Measurements from ENCODE around the gene BMPR1B.
"Not testable (repeated sequence)": the region's sequence is repeated elsewhere in the genome, so short reads cannot be mapped to it uniquely, and the experiment has no call there.

BMPR1B gene

DNA sequence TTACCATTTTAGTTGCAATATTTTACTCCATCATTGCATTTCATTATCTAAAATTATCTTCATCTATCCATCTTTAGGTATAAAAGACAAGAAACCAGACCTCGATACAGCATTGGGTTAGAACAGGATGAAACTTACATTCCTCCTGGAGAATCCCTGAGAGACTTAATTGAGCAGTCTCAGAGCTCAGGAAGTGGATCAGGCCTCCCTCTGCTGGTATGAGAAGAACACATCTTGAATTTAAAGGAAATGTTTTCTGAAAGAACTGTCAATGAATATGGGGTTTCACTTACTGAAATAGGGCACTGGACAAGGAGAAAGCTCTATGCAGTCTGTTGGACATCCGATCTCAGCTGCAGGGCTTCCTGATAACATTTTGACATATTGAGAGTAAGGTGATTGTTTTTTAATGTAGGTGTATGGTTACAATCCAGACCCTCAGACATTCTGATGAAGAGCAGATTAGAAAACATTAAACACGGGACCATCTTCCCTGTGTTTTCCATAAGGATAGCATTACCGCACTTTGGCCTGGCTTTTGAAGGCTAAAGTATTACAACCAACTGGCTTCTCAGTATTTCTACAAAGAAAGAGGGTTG, 367.2 kb downstream of the BMPR1B start:
- DNase-seq (ENCODE audit: low spot score): no peak
- Histone ChIP-seq H3K27ac (no peak overlapping the region), H3K4me3 (no peak overlapping the region)
- no peak for TF ChIP-seq CTCF (IDR thresholded peaks at IDR 0.05)

DNA sequence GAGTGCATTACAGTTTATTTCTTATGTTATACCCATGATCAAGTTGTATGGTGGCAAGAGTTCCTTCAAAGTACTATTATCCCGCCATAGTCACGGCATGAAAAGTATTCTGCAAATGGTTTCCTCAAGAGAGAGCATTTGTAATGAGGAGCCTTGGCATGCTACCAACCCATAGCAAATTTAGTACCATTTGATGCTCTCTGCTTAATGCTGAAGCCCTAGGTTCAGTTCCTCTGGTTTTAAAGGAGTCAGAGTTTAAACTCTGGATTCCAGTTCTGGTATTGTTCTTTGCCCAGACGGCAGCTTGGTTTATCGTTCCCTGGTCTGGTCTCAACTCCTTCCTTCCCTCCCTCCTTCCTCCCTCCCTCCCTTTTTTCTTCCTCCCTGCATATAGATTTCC, 371.3 kb downstream of the BMPR1B start:
- no peak overlapping the region for H3K27ac ChIP-seq
- H3K4me3 ChIP-seq: no peak overlapping the region
- no peak for TF ChIP-seq CTCF (IDR thresholded peaks at IDR 0.05)
- DNase-seq (ENCODE audit: low spot score): no peak

DNA sequence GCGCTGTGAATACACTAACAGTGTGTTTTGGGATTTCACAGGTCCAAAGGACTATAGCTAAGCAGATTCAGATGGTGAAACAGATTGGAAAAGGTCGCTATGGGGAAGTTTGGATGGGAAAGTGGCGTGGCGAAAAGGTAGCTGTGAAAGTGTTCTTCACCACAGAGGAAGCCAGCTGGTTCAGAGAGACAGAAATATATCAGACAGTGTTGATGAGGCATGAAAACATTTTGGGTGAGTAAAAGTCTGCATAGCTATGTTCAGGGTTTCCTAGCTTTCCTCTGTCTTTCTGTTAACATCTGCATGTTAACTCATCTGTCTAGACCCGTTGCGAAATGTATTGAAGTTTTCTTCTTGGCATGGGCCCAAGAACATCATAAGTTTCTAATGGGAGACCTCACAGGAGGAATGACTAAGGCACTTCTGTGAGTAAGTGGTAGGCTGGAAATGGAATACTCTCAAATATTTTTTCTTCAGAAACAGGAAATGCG, 372.1 kb downstream of the BMPR1B start:
- Histone ChIP-seq H3K4me3 (no peak overlapping the region), H3K27ac (peak overlapping the region in 1 of 2 donors; percentile 47)
- no peak for DNase-seq (ENCODE audit: low spot score)
- no peak for TF ChIP-seq CTCF (IDR thresholded peaks at IDR 0.05)

DNA sequence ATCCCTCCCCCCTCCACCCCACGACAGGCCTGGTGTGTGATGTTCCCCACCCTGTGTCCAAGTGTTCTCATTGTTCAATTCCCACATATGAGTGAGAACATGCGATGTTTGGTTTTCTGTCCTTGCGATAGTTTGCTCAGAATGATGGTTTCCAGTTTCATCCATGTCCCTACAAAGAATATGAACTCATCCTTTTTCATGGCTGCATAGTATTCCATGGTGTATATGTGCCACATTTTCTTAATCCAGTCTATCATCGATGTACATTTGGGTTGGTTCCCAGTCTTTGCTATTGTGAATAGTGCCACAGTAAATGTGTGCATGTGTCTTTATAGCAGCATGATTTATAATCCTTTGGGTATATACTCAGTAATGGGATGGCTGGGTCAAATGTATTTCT, 376.3 kb downstream of the BMPR1B start:
- not testable (repeated sequence) for DNase-seq (ENCODE audit: low spot score); H3K27ac ChIP-seq; H3K4me3 ChIP-seq

- DNase-seq (ENCODE audit: low spot score); H3K4me3 ChIP-seq; H3K27ac ChIP-seq: not testable (repeated sequence)
These were observed 381.7 kb downstream of the BMPR1B start for GRCh38 chr4:95139424-95139823.

- Histone ChIP-seq H3K27ac (no peak overlapping the region), H3K4me3 (no peak overlapping the region)
- DNase-seq (ENCODE audit: low spot score): no peak
- no peak for TF ChIP-seq CTCF (IDR thresholded peaks at IDR 0.05)
These were observed 383.6 kb downstream of the BMPR1B start for GRCh38 chr4:95141361-95141760.

DNA sequence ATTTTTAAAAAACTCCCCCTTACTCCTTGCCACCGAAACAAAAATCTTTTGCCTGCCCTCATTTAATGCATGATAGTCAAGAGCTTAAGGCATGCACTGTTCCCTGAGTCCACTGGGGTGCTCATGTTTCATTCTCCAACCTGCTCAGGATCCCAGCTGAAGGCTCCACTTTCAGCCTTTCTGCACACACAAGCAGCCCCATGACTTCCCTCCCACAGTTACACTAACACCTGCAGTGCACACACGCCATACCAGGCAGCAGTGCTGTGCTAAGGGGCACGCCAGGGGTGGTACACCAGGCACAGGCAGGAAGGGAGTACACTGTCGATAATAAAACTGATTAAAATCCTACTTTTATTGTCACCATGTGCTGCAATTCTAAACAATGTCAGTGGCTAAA, 385.2 kb downstream of the BMPR1B start:
- no peak for TF ChIP-seq CTCF (IDR thresholded peaks at IDR 0.05)
- DNase-seq (ENCODE audit: low spot score): no peak
- H3K27ac ChIP-seq: no peak overlapping the region
- no peak overlapping the region for H3K4me3 ChIP-seq

DNA sequence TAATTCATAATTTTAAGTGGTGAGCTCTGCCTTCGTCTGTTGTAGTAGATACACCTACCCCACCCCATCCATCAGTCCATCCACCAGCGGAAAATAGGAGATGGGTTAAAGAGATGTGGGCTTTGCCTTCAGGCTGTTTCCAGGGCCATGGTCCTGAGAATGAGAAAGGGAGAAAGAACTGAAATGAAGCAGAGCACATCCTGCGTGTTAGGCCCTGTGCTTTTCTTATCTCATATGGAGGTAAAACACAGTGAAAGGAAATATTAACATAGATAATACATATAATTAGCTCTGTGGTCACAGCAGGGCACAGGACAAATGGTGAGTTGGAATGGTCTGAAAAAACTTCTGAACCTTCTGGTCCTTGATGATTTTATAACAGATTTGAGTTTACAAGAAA, 393.5 kb downstream of the BMPR1B start:
- no peak overlapping the region for H3K4me3 ChIP-seq

More for the DNA sequence above, 393.5 kb downstream of the BMPR1B start:
- H3K27ac ChIP-seq: no peak overlapping the region
- no peak for DNase-seq (ENCODE audit: low spot score)
- no peak for TF ChIP-seq CTCF (IDR thresholded peaks at IDR 0.05)

All from coronary artery (tissue), 2 donors.